Stimulated activated CD8-positive, alpha-beta memory T cell treated with anti-CD3 and anti-CD28 coated beads, Interleukin-4, amount 100 ng/mL, for 24 hours (primary cell): Measurements from ENCODE around the gene MCCC2.
"Not testable (repeated sequence)": the region's sequence is repeated elsewhere in the genome, so short reads cannot be mapped to it uniquely, and the experiment has no call there.

Experiments used
- DNase-seq: peaks from one replicate; pipeline ENCODE4 v3.0.0-alpha.2; 2020; ENCODE audit warnings: low read depth

MCCC2 gene

GRCh38 chr5:71586941-71587765, at the start of gene MCCC2:
TSS of gene MCCC2 (plus strand) at chr5:71587340. CDS start at chr5:71587426, 86 bp downstream.
- peak; percentile 96 for DNase-seq

- DNase-seq: no peak
Observed at GRCh38 chr5:71537687-71538086, 49.5 kb upstream of the MCCC2 start.

GRCh38 chr5:71550885-71551284, 36.3 kb upstream of the MCCC2 start:
- DNase-seq: not testable (repeated sequence)

- not testable (repeated sequence) for DNase-seq
Observed at GRCh38 chr5:71551582-71551981, 35.6 kb upstream of the MCCC2 start.

GRCh38 chr5:71552026-71552749, 35.0 kb upstream of the MCCC2 start:
- not testable (repeated sequence) for DNase-seq

- no peak for DNase-seq
Observed at GRCh38 chr5:71563161-71563560, 24.0 kb upstream of the MCCC2 start.

GRCh38 chr5:71564895-71565294, 22.2 kb upstream of the MCCC2 start:
- DNase-seq: no peak

GRCh38 chr5:71569748-71570509, 17.2 kb upstream of the MCCC2 start:
- DNase-seq: no peak

- not testable (repeated sequence) for DNase-seq
Observed at GRCh38 chr5:71571811-71572210, 15.3 kb upstream of the MCCC2 start.

GRCh38 chr5:71573591-71573990, 13.5 kb upstream of the MCCC2 start:
- no peak for DNase-seq

- DNase-seq: not testable (repeated sequence)
Observed at GRCh38 chr5:71575588-71575987, 11.6 kb upstream of the MCCC2 start.

- DNase-seq: no peak
Observed at GRCh38 chr5:71576241-71576640, 10.9 kb upstream of the MCCC2 start.

GRCh38 chr5:71577839-71578238, 9.3 kb upstream of the MCCC2 start:
- DNase-seq: not testable (repeated sequence)

- DNase-seq: no peak
Observed at GRCh38 chr5:71582945-71583584, 4.1 kb upstream of the MCCC2 start.

GRCh38 chr5:71586052-71586940, 844 bp upstream of the MCCC2 start:
- no peak for DNase-seq

GRCh38 chr5:71587766-71588532, 809 bp downstream of the MCCC2 start:
- DNase-seq: no peak

- no peak for DNase-seq
Observed at GRCh38 chr5:71588533-71588885, 1.4 kb downstream of the MCCC2 start.

GRCh38 chr5:71589903-71590302, 2.8 kb downstream of the MCCC2 start:
- no peak for DNase-seq

GRCh38 chr5:71591100-71591499, 4.0 kb downstream of the MCCC2 start:
- no peak for DNase-seq

- DNase-seq: no peak
Observed at GRCh38 chr5:71596169-71596568, 9.0 kb downstream of the MCCC2 start.
